GM12878 (cell line): ENCODE data around the gene HBA2. TPM values are rescaled to one million over a fixed set of nuclear protein-coding genes. Genes with fewer than 3 reads are reported as not detected.
"Not testable (repeated sequence)": the region's sequence is repeated elsewhere in the genome, so short reads cannot be mapped to it uniquely, and the experiment has no call there.

Source experiments
- ATAC-seq: fragments of 200-7000 bp; cut with Tn5 transposase; 3 replicates; pipeline ENCODE4 v1.9.1; 2020; ENCODE audit warnings: mild to moderate bottlenecking, moderate library complexity
- BruUV-seq: library from RNA; stranded (reverse); fragments of 400-500 nt; replicated peaks from 2 replicates; lab custom pipeline; 2021; lab: Mats Ljungman, UMichigan
- CTCF ChIA-PET: fragments of 300-600 bp; sonication (Branson Sonifier 250); formaldehyde crosslinking; extraction: SDS; loops from one replicate; lab custom pipeline; 2021; ENCODE audit warnings: inconsistent platforms; lab: Yijun Ruan, JAX
- POLR2A ChIA-PET: fragments of 350-600 bp; formaldehyde crosslinking; extraction: SDS; loops from one replicate; lab custom pipeline; 2021; ENCODE audit warnings: inconsistent platforms; lab: Charles Lee
- RAD21 ChIA-PET: fragments of 300-600 bp; sonication (Branson Sonifier 250); formaldehyde crosslinking; loops from one replicate; lab custom pipeline; 2023; ENCODE audit warnings: antibody characterized with exemption; ENCODE audit not compliant: unreplicated experiment; lab: Charles Lee
- SMC1A ChIA-PET: fragments of 300-600 bp; sonication (Branson Sonifier 250); formaldehyde crosslinking; loops from one replicate; lab custom pipeline; 2023; ENCODE audit not compliant: unreplicated experiment, uncharacterized antibody; lab: Charles Lee
- DNase-seq: peaks from one replicate; pipeline ENCODE4 v3.0.0-alpha.2; 2011; ENCODE audit warnings: low read depth, low spot score
- FAIRE-seq: peaks from 3 replicates; lab custom pipeline; 2011; peaks lifted over from hg19 to GRCh38; lab: Jason Lieb, UNC
- H2AFZ ChIP-seq: 2 replicates; pipeline ENCODE4 v1.6.0; 2011; ENCODE audit warnings: low read depth, low read length, control low read depth; ENCODE audit not compliant: control insufficient read depth
- H3K27ac ChIP-seq: 2 replicates; pipeline ENCODE4 v1.5.1; 2011; ENCODE audit warnings: control low read depth; ENCODE audit not compliant: control insufficient read depth, insufficient read depth
- H3K27me3 ChIP-seq, 2 experiments: replicated peaks in 1 of 2; 2 replicates each; pipeline versions ENCODE4 v1.6.0 to v1.6.1; 2011; ENCODE audit warnings: low read length in 1 of 2; ENCODE audit not compliant: control insufficient read depth in 2 of 2, insufficient read depth in 2 of 2
- H3K36me3 ChIP-seq, 2 experiments: 2 replicates each; pipeline ENCODE4 v1.5.1; 2011; ENCODE audit warnings: low read length in 1 of 2; ENCODE audit not compliant: control insufficient read depth in 2 of 2, insufficient read depth in 2 of 2
- H3K4me1 ChIP-seq: 2 replicates; pipeline ENCODE4 v1.6.1; 2011; ENCODE audit warnings: mild to moderate bottlenecking, low read length, moderate library complexity, mixed read lengths; ENCODE audit not compliant: control insufficient read depth, insufficient read depth
- H3K4me2 ChIP-seq: 2 replicates; pipeline ENCODE4 v1.6.0; 2011; ENCODE audit warnings: control low read depth; ENCODE audit not compliant: control insufficient read depth, insufficient read depth
- H3K4me3 ChIP-seq: fragments of 200-600 bp; sonication (generic); 2 replicates; pipeline ENCODE4 v1.5.1; 2016
- H3K79me2 ChIP-seq: 2 replicates; pipeline ENCODE4 v1.6.0; 2011; ENCODE audit warnings: low read length; ENCODE audit not compliant: control insufficient read depth, insufficient read depth
- H3K9ac ChIP-seq: 2 replicates; pipeline ENCODE4 v1.8.0; 2011; ENCODE audit warnings: low read length, control low read depth, mixed read lengths; ENCODE audit not compliant: control insufficient read depth, insufficient read depth
- H3K9me3 ChIP-seq: replicated peaks from 3 replicates; pipeline ENCODE4 v1.5.1; 2011; ENCODE audit warnings: mild to moderate bottlenecking, low read length; ENCODE audit not compliant: control insufficient read depth, insufficient read depth
- H4K20me1 ChIP-seq: 2 replicates; pipeline ENCODE4 v1.6.0; 2011; ENCODE audit not compliant: control insufficient read depth, insufficient read depth
- WGBS: methylation state at CpG from one replicate; pipeline ENCODE4 v1.1.6; 2016; ENCODE audit warnings: low lambda C conversion rate; ENCODE audit not compliant: insufficient replicate concordance, insufficient coverage; ENCODE audit errors: missing lambda C conversion rate; 5-methylcytosine and 5-hydroxymethylcytosine counted together
- in situ Hi-C: fragments of 300-500 bp; cut with MboI; formaldehyde crosslinking; loops from 9 replicates; pipeline ENCODE4 v1.14.3; 2018; ENCODE audit warnings: mixed read lengths
- intact Hi-C: fragments of 100-400 bp; cut with micrococcal nuclease; formaldehyde crosslinking; loops from one replicate; pipeline ENCODE4 v1.14.2; 2022; ENCODE audit not compliant: unreplicated experiment
- polyA plus RNA-seq, 11 experiments: library from polyadenylated mRNA; depleted of rRNA in 4 of 11; unstranded in 6 of 11; stranded (reverse) in 5 of 11; fragments of >200 nt; fragmentation: Nextera tagmentation in 4 of 11; fragmentation: Illumina TruSeq in 1 of 11; extraction: Ambion mirVana in 4 of 11; extraction: Trizol in 1 of 11; gene quantifications; 1 replicate in 1 of 11; 2 replicates in 10 of 11; pipeline versions ENCODE4 v1.2.1 to v1.2.3, GENCODE V29; 2011 to 2016; ENCODE audit warnings: inconsistent platforms in 2 of 11, missing spikeins in 2 of 11, low read depth in 1 of 11
- total RNA-seq, 4 experiments: library from RNA; depleted of rRNA in 3 of 4; stranded (reverse); fragments of >200 nt in 3 of 4; fragmentation: Illumina TruSeq in 1 of 4; extraction: Trizol in 1 of 4; gene quantifications; 2 replicates each; pipeline versions ENCODE4 v1.2.1 to v1.2.3, GENCODE V29; 2013 to 2021

Gene HBA2
- total and polyA plus RNA-seq, 10 of the 15 experiments (the other 5 are each of a cell fraction or from before 2014, with no cell fraction given), result 0.30 to 0.96 (median 0.92) TPM; not detected in 7

DNA sequence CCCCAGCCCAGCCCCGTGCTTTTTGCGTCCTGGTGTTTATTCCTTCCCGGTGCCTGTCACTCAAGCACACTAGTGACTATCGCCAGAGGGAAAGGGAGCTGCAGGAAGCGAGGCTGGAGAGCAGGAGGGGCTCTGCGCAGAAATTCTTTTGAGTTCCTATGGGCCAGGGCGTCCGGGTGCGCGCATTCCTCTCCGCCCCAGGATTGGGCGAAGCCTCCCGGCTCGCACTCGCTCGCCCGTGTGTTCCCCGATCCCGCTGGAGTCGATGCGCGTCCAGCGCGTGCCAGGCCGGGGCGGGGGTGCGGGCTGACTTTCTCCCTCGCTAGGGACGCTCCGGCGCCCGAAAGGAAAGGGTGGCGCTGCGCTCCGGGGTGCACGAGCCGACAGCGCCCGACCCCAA is 3.3 kb downstream of the HBA2 start:
- FAIRE-seq, H3K36me3 ChIP-seq, RAD21 ChIA-PET, H3K79me2 ChIP-seq, H3K27ac ChIP-seq, H3K4me1 ChIP-seq, intact Hi-C loops, H3K4me2 ChIP-seq, H3K9ac ChIP-seq, CTCF ChIA-PET, in situ Hi-C loops, H3K4me3 ChIP-seq, ATAC-seq, H2AFZ ChIP-seq, SMC1A ChIA-PET, H3K9me3 ChIP-seq, H4K20me1 ChIP-seq, DNase-seq, POLR2A ChIA-PET, BruUV-seq: not testable (repeated sequence)
- peaks cover 6 to 10% of the 10 kb centered on the region in 2 experiments for H3K27me3 ChIP-seq
- WGBS, result 0% methylated on average over 3 of the region's 39 CpGs

DNA sequence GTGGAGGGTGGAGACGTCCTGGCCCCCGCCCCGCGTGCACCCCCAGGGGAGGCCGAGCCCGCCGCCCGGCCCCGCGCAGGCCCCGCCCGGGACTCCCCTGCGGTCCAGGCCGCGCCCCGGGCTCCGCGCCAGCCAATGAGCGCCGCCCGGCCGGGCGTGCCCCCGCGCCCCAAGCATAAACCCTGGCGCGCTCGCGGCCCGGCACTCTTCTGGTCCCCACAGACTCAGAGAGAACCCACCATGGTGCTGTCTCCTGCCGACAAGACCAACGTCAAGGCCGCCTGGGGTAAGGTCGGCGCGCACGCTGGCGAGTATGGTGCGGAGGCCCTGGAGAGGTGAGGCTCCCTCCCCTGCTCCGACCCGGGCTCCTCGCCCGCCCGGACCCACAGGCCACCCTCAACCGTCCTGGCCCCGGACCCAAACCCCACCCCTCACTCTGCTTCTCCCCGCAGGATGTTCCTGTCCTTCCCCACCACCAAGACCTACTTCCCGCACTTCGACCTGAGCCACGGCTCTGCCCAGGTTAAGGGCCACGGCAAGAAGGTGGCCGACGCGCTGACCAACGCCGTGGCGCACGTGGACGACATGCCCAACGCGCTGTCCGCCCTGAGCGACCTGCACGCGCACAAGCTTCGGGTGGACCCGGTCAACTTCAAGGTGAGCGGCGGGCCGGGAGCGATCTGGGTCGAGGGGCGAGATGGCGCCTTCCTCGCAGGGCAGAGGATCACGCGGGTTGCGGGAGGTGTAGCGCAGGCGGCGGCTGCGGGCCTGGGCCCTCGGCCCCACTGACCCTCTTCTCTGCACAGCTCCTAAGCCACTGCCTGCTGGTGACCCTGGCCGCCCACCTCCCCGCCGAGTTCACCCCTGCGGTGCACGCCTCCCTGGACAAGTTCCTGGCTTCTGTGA is 4.1 kb downstream of the HBA2 start, which contains the start of gene HBA1:
TSS of gene HBA1 (plus strand) at position 204 of the 906 bp plus-strand sequence. CDS start at position 241, 37 bp downstream.
- H3K79me2 ChIP-seq, POLR2A ChIA-PET, BruUV-seq, FAIRE-seq, H3K4me1 ChIP-seq, H3K36me3 ChIP-seq, SMC1A ChIA-PET, CTCF ChIA-PET, H3K9ac ChIP-seq, H4K20me1 ChIP-seq, RAD21 ChIA-PET, H3K4me2 ChIP-seq, in situ Hi-C loops, H3K9me3 ChIP-seq, H3K4me3 ChIP-seq, H3K27ac ChIP-seq, H2AFZ ChIP-seq, DNase-seq, intact Hi-C loops: not testable (repeated sequence)
- H3K27me3 ChIP-seq, result peaks cover 6 to 10% of the 10 kb centered on the region in 2 experiments
- WGBS, result 11% methylated on average over 47 of the region's 88 CpGs
- ATAC-seq, result peak; percentile 19; the same call in 2 of the 3 replicates
